Panc1 (cell line): ENCODE data around the gene MGMT. TPM values are rescaled to one million over a fixed set of nuclear protein-coding genes. Genes with fewer than 3 reads are reported as not detected.

Experiments used
- ATAC-seq: fragments of 200-7000 bp; cut with Tn5 transposase; 2 replicates; pipeline ENCODE4 v1.9.1; 2020; ENCODE audit warnings: mild to moderate bottlenecking, moderate library complexity
- BruUV-seq: library from RNA; stranded (reverse); fragments of 400-500 nt; replicated peaks from 2 replicates; lab custom pipeline; 2021; lab: Mats Ljungman, UMichigan
- CTCF ChIA-PET: fragments of 300-600 bp; sonication (Branson Sonifier 250); formaldehyde crosslinking; loops from one replicate; lab custom pipeline; 2022; ENCODE audit warnings: antibody characterized with exemption; lab: Charles Lee
- POLR2A ChIA-PET: fragments of 300-600 bp; sonication (Branson Sonifier 250); formaldehyde crosslinking; loops from one replicate; lab custom pipeline; 2022; ENCODE audit warnings: antibody characterized with exemption; lab: Charles Lee
- DNase-seq: peaks from one replicate; pipeline ENCODE4 v3.0.0-alpha.2; 2010; ENCODE audit warnings: low read depth, low spot score
- H3K27ac ChIP-seq: 2 replicates; pipeline ENCODE4 v1.5.1; 2011; ENCODE audit warnings: mild to moderate bottlenecking, low read length, inconsistent platforms
- H3K27me3 ChIP-seq: fragments of 200-500 bp; sonication (Bioruptor generic); 2 replicates; pipeline ENCODE4 v1.6.0; 2014; ENCODE audit warnings: low read length, inconsistent platforms; ENCODE audit not compliant: control insufficient read depth, insufficient read depth
- H3K36me3 ChIP-seq: fragments of 200-500 bp; sonication (Bioruptor generic); 2 replicates; pipeline ENCODE4 v1.5.1; 2014; ENCODE audit warnings: inconsistent platforms, mild to moderate bottlenecking, low read length, moderate library complexity; ENCODE audit not compliant: control insufficient read depth, insufficient read depth
- H3K4me1 ChIP-seq: 2 replicates; pipeline ENCODE4 v1.5.1; 2011; ENCODE audit warnings: inconsistent platforms, mild to moderate bottlenecking, low read length, moderate library complexity; ENCODE audit not compliant: control insufficient read depth, insufficient read depth
- H3K4me3 ChIP-seq, 2 experiments: 2 replicates each; pipeline ENCODE4 v1.5.1; 2011 to 2012; ENCODE audit warnings: low read depth in 2 of 2, low read length in 2 of 2, mild to moderate bottlenecking in 2 of 2, inconsistent platforms in 1 of 2, moderate library complexity in 1 of 2
- H3K9me3 ChIP-seq: fragments of 200-500 bp; sonication (Bioruptor generic); 2 replicates; pipeline ENCODE4 v1.5.1; 2014; ENCODE audit warnings: low read depth, mild to moderate bottlenecking, inconsistent platforms, low read length, moderate library complexity; ENCODE audit not compliant: control insufficient read depth, insufficient read depth
- POLR2AphosphoS5 ChIP-seq: IDR thresholded peaks from 2 replicates; pipeline ENCODE4 v1.6.1; 2012; ENCODE audit warnings: mild to moderate bottlenecking, low read depth, low read length, moderate library complexity
- SIN3A ChIP-seq: IDR thresholded peaks from 2 replicates; pipeline ENCODE4 v1.6.1; 2012; ENCODE audit warnings: low read depth, mild to moderate bottlenecking, low read length, moderate library complexity, borderline replicate concordance; ENCODE audit not compliant: insufficient read depth
- TCF7L2 ChIP-seq: IDR thresholded peaks from 2 replicates; pipeline ENCODE4 v1.6.1; 2011; ENCODE audit warnings: mild to moderate bottlenecking, low read depth, low read length, inconsistent platforms
- in situ Hi-C: cut with HindIII; loops from 2 replicates; pipeline ENCODE4 v1.10.0; 2016; ENCODE audit warnings: low sequenced_read_pairs, low pct_unique_long_range_greater_than_20kb
- intact Hi-C: fragments of 100-400 bp; cut with micrococcal nuclease; formaldehyde crosslinking; loops from one replicate; pipeline ENCODE4 v1.10.0; 2022; ENCODE audit not compliant: unreplicated experiment
- total RNA-seq: library from RNA; stranded (reverse); gene quantifications from one replicate; pipeline ENCODE4 v1.2.1, GENCODE V29; 2021; ENCODE audit not compliant: unreplicated experiment
- TF ChIP-seq, protein P1 (sequence below), 2 experiments: IDR thresholded peaks; 2 replicates each; pipeline ENCODE4 v1.6.1; 2011 to 2012; ENCODE audit warnings: low read depth in 2 of 2, control low read depth in 1 of 2, low read length in 1 of 2, mild to moderate bottlenecking in 1 of 2, moderate library complexity in 1 of 2; ENCODE audit not compliant: insufficient read depth in 1 of 2
- TF ChIP-seq, protein P2 (sequence below): fragments of 450-650 bp; IDR thresholded peaks from 2 replicates; pipeline ENCODE4 v1.5.1; 2017; ENCODE audit warnings: mild to moderate bottlenecking

The MGMT gene
- total RNA-seq, 1 experiment from 2014 or later: 27.3 TPM

GRCh38 chr10:129719889-129720590, 253.0 kb downstream of the MGMT start:
- Histone ChIP-seq H3K4me1 (no peaks in the 10 kb centered on the region), H3K4me3 (no peak overlapping the region), H3K9me3 (peaks cover 12% of the 10 kb centered on the region; the same call in 1 of the 2 replicates), H3K36me3 (no peaks in the 10 kb centered on the region), H3K27me3 (no peaks in the 10 kb centered on the region), H3K27ac (no peak overlapping the region)
- intact Hi-C loops: no loop called here
- in situ Hi-C loops: no loop called here
- CTCF ChIA-PET: no interaction called here
- POLR2A ChIA-PET: no interaction called here
- TF ChIP-seq, protein P1, sequence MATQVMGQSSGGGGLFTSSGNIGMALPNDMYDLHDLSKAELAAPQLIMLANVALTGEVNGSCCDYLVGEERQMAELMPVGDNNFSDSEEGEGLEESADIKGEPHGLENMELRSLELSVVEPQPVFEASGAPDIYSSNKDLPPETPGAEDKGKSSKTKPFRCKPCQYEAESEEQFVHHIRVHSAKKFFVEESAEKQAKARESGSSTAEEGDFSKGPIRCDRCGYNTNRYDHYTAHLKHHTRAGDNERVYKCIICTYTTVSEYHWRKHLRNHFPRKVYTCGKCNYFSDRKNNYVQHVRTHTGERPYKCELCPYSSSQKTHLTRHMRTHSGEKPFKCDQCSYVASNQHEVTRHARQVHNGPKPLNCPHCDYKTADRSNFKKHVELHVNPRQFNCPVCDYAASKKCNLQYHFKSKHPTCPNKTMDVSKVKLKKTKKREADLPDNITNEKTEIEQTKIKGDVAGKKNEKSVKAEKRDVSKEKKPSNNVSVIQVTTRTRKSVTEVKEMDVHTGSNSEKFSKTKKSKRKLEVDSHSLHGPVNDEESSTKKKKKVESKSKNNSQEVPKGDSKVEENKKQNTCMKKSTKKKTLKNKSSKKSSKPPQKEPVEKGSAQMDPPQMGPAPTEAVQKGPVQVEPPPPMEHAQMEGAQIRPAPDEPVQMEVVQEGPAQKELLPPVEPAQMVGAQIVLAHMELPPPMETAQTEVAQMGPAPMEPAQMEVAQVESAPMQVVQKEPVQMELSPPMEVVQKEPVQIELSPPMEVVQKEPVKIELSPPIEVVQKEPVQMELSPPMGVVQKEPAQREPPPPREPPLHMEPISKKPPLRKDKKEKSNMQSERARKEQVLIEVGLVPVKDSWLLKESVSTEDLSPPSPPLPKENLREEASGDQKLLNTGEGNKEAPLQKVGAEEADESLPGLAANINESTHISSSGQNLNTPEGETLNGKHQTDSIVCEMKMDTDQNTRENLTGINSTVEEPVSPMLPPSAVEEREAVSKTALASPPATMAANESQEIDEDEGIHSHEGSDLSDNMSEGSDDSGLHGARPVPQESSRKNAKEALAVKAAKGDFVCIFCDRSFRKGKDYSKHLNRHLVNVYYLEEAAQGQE (IDR thresholded peaks at IDR 0.05; ENCODE audit: insufficient read depth in 1 of 2, low read depth in 2 of 2, low read length in 1 of 2): no peak
- TF ChIP-seq POLR2AphosphoS5: no peak
- TF ChIP-seq, protein P2, sequence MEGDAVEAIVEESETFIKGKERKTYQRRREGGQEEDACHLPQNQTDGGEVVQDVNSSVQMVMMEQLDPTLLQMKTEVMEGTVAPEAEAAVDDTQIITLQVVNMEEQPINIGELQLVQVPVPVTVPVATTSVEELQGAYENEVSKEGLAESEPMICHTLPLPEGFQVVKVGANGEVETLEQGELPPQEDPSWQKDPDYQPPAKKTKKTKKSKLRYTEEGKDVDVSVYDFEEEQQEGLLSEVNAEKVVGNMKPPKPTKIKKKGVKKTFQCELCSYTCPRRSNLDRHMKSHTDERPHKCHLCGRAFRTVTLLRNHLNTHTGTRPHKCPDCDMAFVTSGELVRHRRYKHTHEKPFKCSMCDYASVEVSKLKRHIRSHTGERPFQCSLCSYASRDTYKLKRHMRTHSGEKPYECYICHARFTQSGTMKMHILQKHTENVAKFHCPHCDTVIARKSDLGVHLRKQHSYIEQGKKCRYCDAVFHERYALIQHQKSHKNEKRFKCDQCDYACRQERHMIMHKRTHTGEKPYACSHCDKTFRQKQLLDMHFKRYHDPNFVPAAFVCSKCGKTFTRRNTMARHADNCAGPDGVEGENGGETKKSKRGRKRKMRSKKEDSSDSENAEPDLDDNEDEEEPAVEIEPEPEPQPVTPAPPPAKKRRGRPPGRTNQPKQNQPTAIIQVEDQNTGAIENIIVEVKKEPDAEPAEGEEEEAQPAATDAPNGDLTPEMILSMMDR: no peak
- TF ChIP-seq SIN3A: no peak
- no peak for TF ChIP-seq TCF7L2
- BruUV-seq: no TSS peak
- no peak for ATAC-seq
- no peak for DNase-seq

GRCh38 chr10:129725011-129725410, 258.0 kb downstream of the MGMT start:
- in situ Hi-C loops (no loop called here), intact Hi-C loops (no loop called here)
- H3K4me1 ChIP-seq: no peaks in the 10 kb centered on the region
- ATAC-seq (no peak), DNase-seq (no peak)
- no TSS peak for BruUV-seq
- ChIA-PET POLR2A (no interaction called here), CTCF (no interaction called here)
- H3K9me3 ChIP-seq: peaks cover 12% of the 10 kb centered on the region; the same call in 1 of the 2 replicates
- no peak overlapping the region for H3K4me3 ChIP-seq
- TF ChIP-seq, protein P1 (IDR thresholded peaks at IDR 0.05; ENCODE audit: insufficient read depth in 1 of 2, low read depth in 2 of 2, low read length in 1 of 2): no peak
- TF ChIP-seq TCF7L2 (no peak), POLR2AphosphoS5 (no peak)
- no peak overlapping the region for H3K27ac ChIP-seq
- H3K36me3 ChIP-seq: no peaks in the 10 kb centered on the region
- H3K27me3 ChIP-seq: no peaks in the 10 kb centered on the region
